SK-N-SH treated with all-trans-retinoic acid at 6 μM for 48 hours (cell line): ENCODE data around the gene NPBWR2.

ENCODE experiments used
- ATAC-seq: fragments of 200-7000 bp; cut with Tn5 transposase; 3 replicates; pipeline ENCODE4 v1.9.1; 2020; ENCODE audit warnings: mild to moderate bottlenecking, moderate library complexity
- ARNTL ChIP-seq: fragments of 450-650 bp; formaldehyde crosslinking; IDR thresholded peaks from 2 replicates; pipeline ENCODE4 v1.5.0; 2020; ENCODE audit warnings: low read depth, mild to moderate bottlenecking, moderate library complexity, borderline replicate concordance
- CSDC2 ChIP-seq: fragments of 250-450 bp; sonication (Bioruptor Pico); IDR thresholded peaks from 2 replicates; pipeline ENCODE4 v1.5.0; 2020; ENCODE audit warnings: mild to moderate bottlenecking, moderate library complexity
- ESRRG ChIP-seq: fragments of 250-450 bp; sonication (Bioruptor Pico); IDR thresholded peaks from 2 replicates; pipeline ENCODE4 v1.6.1; 2021; ENCODE audit warnings: mild to moderate bottlenecking
- GLIS3 ChIP-seq: fragments of 250-450 bp; sonication (Bioruptor Pico); IDR thresholded peaks from 2 replicates; pipeline ENCODE4 v1.5.0; 2020; ENCODE audit warnings: mild to moderate bottlenecking, moderate library complexity
- ISL1 ChIP-seq: fragments of 250-450 bp; sonication (Bioruptor Pico); IDR thresholded peaks from 2 replicates; pipeline ENCODE4 v2.1.2; 2022; ENCODE audit warnings: mild to moderate bottlenecking, moderate library complexity
- PPARA ChIP-seq: fragments of 250-450 bp; sonication (Bioruptor Pico); IDR thresholded peaks from 2 replicates; pipeline ENCODE4 v1.5.0; 2020; ENCODE audit warnings: mild to moderate bottlenecking, borderline replicate concordance
- ZC3H10 ChIP-seq: fragments of 250-450 bp; sonication (Bioruptor Pico); IDR thresholded peaks from 2 replicates; pipeline ENCODE4 v1.5.1; 2021; ENCODE audit warnings: mild to moderate bottlenecking, moderate library complexity
- ZFP3 ChIP-seq: fragments of 250-450 bp; sonication (Bioruptor Pico); IDR thresholded peaks from 2 replicates; pipeline ENCODE4 v1.5.0; 2020; ENCODE audit warnings: mild to moderate bottlenecking, moderate library complexity
- ZFP30 ChIP-seq: fragments of 450-650 bp; formaldehyde crosslinking; IDR thresholded peaks from 2 replicates; pipeline ENCODE4 v1.5.0; 2022; ENCODE audit warnings: mild to moderate bottlenecking, moderate library complexity
- ZNF565 ChIP-seq: fragments of 450-650 bp; formaldehyde crosslinking; conservative IDR thresholded peaks from 2 replicates; pipeline ENCODE4 v1.5.0; 2020; ENCODE audit warnings: low read depth, mild to moderate bottlenecking, moderate library complexity
- ZNF70 ChIP-seq: fragments of 450-650 bp; formaldehyde crosslinking; IDR thresholded peaks from 2 replicates; pipeline ENCODE4 v1.5.0; 2020; ENCODE audit warnings: mild to moderate bottlenecking, moderate library complexity
- ZNF8 ChIP-seq: fragments of 450-650 bp; formaldehyde crosslinking; IDR thresholded peaks from 2 replicates; pipeline ENCODE4 v1.5.0; 2020; ENCODE audit warnings: mild to moderate bottlenecking, moderate library complexity
- TF ChIP-seq, protein P1 (sequence below): fragments of 250-450 bp; sonication (Bioruptor Pico); IDR thresholded peaks from 2 replicates; pipeline ENCODE4 v1.5.1; 2021; ENCODE audit warnings: mild to moderate bottlenecking, moderate library complexity
- TF ChIP-seq, protein P2 (sequence below): fragments of 250-450 bp; sonication (Bioruptor Pico); IDR thresholded peaks from 2 replicates; pipeline ENCODE4 v1.8.0; 2021; ENCODE audit warnings: low read depth, mild to moderate bottlenecking, moderate library complexity, borderline replicate concordance
- TF ChIP-seq, protein P3 (sequence below): fragments of 250-450 bp; sonication (Bioruptor Pico); IDR thresholded peaks from 2 replicates; pipeline ENCODE4 v1.5.0; 2020; ENCODE audit warnings: mild to moderate bottlenecking, moderate library complexity
- TF ChIP-seq, protein P4 (sequence below): fragments of 250-450 bp; sonication (Bioruptor Pico); IDR thresholded peaks from 2 replicates; pipeline ENCODE4 v1.8.0; 2020; ENCODE audit warnings: mild to moderate bottlenecking, moderate library complexity, borderline replicate concordance
- TF ChIP-seq, protein P5 (sequence below): fragments of 250-450 bp; sonication (Bioruptor Pico); IDR thresholded peaks from 2 replicates; pipeline ENCODE4 v1.5.1; 2020; ENCODE audit warnings: low read depth, mild to moderate bottlenecking, moderate library complexity

NPBWR2 gene

DNA sequence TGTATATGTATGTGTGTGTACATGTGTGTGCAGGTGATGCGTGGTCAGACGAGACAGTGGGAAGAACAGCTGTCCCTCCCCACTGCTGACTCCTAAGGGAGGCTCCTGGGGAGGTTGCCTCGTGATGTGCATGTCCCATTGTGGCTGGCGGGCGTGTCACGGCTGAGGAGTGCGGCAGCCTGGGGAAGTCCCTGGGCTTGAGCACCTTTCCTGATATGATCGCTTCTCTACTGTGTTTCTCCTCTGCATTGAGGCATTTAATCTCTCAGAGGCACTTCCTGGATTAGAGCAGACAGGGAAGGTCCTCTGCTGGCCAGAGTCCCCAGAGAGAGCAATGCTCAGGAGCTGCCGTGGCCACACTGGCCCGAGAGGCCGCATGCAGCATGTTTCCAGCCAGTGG lies 11.4 kb downstream of the NPBWR2 start:
- ATAC-seq, result no peak
- TF ChIP-seq ZFP30 (CRISPR knock-in tag), result no peak
- TF ChIP-seq, protein P1, sequence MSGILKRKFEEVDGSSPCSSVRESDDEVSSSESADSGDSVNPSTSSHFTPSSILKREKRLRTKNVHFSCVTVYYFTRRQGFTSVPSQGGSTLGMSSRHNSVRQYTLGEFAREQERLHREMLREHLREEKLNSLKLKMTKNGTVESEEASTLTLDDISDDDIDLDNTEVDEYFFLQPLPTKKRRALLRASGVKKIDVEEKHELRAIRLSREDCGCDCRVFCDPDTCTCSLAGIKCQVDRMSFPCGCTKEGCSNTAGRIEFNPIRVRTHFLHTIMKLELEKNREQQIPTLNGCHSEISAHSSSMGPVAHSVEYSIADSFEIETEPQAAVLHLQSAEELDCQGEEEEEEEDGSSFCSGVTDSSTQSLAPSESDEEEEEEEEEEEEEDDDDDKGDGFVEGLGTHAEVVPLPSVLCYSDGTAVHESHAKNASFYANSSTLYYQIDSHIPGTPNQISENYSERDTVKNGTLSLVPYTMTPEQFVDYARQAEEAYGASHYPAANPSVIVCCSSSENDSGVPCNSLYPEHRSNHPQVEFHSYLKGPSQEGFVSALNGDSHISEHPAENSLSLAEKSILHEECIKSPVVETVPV (CRISPR knock-in tag), result no peak
- no peak for TF ChIP-seq ARNTL
- no peak for TF ChIP-seq ZC3H10 (CRISPR knock-in tag)

DNA sequence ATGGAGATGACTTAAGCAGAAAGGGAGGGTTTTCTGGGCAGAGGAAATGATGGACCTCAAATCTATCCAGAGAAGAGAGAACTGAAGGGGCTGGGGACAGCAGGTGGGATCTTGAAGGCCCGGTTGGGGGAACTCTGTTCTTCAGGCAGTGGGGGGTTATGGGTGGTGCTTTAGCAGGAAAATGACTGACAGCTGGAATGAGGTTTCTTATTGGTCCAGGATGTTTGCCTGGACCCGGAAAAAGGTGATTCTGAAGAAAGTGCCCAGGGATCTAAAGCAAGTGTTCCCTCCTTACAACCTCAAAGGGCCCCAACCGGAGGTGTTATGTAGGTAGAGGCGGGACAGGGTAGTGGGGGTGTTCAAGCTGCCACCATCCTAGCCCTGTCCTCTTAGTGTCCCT lies 11.9 kb downstream of the NPBWR2 start:
- ATAC-seq, result no peak
- TF ChIP-seq ISL1 (CRISPR knock-in tag) (no peak), ZNF70 (CRISPR knock-in tag) (no peak), ZNF8 (CRISPR knock-in tag) (no peak), ZC3H10 (CRISPR knock-in tag) (no peak)
- TF ChIP-seq, protein P1 (CRISPR knock-in tag), result no peak

DNA sequence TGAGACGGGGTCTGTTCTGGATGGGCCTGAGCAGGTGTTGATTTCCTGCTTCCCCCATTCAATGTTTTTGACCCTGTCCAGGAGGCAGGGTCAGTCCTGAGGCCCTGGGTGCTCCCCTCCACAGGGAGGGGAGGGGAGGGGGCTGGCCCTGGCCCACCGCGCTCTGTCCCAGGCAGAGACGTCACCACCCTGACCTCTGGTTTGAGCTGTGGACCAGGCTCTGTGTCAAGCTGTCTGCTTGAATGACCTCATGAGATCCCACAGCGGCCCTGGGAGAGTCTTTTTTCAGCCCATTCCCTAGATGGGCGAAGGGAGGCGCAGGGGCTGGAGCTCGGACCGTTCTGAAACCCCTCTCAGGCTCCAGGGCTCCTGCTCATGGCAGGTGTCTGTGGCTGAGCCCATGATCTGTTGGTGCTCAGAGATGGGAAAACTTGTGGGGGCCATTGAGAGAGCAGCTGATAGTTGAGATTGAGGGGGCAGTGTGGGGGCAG lies 14.3 kb downstream of the NPBWR2 start:
- ATAC-seq, result no peak; the same call in 2 of the 3 replicates
- TF ChIP-seq ZNF8 (CRISPR knock-in tag) (no peak), CSDC2 (CRISPR knock-in tag) (no peak), ZNF565 (CRISPR knock-in tag) (no peak), GLIS3 (no peak), ESRRG (CRISPR knock-in tag) (no peak), ZFP30 (CRISPR knock-in tag) (no peak), PPARA (CRISPR knock-in tag) (no peak), ZNF70 (CRISPR knock-in tag) (no peak), ISL1 (CRISPR knock-in tag) (no peak), ZFP3 (CRISPR knock-in tag) (no peak)
- TF ChIP-seq, protein P2, sequence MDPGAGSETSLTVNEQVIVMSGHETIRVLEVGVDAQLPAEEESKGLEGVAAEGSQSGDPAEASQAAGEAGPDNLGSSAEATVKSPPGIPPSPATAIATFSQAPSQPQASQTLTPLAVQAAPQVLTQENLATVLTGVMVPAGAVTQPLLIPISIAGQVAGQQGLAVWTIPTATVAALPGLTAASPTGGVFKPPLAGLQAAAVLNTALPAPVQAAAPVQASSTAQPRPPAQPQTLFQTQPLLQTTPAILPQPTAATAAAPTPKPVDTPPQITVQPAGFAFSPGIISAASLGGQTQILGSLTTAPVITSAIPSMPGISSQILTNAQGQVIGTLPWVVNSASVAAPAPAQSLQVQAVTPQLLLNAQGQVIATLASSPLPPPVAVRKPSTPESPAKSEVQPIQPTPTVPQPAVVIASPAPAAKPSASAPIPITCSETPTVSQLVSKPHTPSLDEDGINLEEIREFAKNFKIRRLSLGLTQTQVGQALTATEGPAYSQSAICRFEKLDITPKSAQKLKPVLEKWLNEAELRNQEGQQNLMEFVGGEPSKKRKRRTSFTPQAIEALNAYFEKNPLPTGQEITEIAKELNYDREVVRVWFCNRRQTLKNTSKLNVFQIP (CRISPR knock-in tag), result no peak
- TF ChIP-seq, protein P3, sequence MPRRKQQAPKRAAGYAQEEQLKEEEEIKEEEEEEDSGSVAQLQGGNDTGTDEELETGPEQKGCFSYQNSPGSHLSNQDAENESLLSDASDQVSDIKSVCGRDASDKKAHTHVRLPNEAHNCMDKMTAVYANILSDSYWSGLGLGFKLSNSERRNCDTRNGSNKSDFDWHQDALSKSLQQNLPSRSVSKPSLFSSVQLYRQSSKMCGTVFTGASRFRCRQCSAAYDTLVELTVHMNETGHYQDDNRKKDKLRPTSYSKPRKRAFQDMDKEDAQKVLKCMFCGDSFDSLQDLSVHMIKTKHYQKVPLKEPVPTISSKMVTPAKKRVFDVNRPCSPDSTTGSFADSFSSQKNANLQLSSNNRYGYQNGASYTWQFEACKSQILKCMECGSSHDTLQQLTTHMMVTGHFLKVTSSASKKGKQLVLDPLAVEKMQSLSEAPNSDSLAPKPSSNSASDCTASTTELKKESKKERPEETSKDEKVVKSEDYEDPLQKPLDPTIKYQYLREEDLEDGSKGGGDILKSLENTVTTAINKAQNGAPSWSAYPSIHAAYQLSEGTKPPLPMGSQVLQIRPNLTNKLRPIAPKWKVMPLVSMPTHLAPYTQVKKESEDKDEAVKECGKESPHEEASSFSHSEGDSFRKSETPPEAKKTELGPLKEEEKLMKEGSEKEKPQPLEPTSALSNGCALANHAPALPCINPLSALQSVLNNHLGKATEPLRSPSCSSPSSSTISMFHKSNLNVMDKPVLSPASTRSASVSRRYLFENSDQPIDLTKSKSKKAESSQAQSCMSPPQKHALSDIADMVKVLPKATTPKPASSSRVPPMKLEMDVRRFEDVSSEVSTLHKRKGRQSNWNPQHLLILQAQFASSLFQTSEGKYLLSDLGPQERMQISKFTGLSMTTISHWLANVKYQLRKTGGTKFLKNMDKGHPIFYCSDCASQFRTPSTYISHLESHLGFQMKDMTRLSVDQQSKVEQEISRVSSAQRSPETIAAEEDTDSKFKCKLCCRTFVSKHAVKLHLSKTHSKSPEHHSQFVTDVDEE (CRISPR knock-in tag), result no peak
- TF ChIP-seq, protein P4, sequence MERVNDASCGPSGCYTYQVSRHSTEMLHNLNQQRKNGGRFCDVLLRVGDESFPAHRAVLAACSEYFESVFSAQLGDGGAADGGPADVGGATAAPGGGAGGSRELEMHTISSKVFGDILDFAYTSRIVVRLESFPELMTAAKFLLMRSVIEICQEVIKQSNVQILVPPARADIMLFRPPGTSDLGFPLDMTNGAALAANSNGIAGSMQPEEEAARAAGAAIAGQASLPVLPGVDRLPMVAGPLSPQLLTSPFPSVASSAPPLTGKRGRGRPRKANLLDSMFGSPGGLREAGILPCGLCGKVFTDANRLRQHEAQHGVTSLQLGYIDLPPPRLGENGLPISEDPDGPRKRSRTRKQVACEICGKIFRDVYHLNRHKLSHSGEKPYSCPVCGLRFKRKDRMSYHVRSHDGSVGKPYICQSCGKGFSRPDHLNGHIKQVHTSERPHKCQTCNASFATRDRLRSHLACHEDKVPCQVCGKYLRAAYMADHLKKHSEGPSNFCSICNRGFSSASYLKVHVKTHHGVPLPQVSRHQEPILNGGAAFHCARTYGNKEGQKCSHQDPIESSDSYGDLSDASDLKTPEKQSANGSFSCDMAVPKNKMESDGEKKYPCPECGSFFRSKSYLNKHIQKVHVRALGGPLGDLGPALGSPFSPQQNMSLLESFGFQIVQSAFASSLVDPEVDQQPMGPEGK (CRISPR knock-in tag), result no peak
- TF ChIP-seq, protein P5, sequence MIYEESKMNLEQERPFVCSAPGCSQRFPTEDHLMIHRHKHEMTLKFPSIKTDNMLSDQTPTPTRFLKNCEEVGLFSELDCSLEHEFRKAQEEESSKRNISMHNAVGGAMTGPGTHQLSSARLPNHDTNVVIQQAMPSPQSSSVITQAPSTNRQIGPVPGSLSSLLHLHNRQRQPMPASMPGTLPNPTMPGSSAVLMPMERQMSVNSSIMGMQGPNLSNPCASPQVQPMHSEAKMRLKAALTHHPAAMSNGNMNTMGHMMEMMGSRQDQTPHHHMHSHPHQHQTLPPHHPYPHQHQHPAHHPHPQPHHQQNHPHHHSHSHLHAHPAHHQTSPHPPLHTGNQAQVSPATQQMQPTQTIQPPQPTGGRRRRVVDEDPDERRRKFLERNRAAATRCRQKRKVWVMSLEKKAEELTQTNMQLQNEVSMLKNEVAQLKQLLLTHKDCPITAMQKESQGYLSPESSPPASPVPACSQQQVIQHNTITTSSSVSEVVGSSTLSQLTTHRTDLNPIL (CRISPR knock-in tag), result no peak
